ENCODE results near the gene CLSTN2. TPM values are rescaled to one million over a fixed set of nuclear protein-coding genes. Genes with fewer than 3 reads are reported as not detected.

CLSTN2 gene
- total RNA-seq, 1 experiment from 2014 or later = 0.68 TPM

DNA sequence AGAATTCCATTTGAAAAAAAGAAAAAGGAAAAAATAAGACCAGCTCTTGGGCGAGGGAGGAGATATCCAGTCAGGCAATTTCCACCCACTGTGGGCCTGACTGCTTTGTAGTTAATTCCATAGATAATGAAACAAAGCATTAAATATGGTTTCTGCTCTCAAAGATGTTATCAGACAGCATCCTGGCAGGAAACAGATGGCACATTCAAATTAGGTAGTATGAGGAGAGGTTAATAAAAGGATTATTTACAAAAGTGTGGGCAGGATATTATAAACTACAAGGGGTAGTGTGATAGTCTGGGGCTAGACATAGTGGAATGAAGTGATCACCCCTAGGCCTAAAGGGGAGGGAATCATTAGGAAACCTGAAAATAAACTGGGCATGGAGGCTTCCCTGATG is 193.2 kb downstream of the CLSTN2 start:
- H3K23me2 ChIP-seq (ENCODE audit: insufficient read length, low read depth, low read length, poor library complexity, severe bottlenecking) = no peaks in the 10 kb centered on the region
- H2BK15ac ChIP-seq (ENCODE audit: low read depth, low read length) = no peak overlapping the region
- no peaks in the 10 kb centered on the region for H3K9me3 ChIP-seq (ENCODE audit: control insufficient read depth, low read depth, low read length)
- peaks cover 13 to 14% of the 10 kb centered on the region in 2 experiments for H3K4me1 Mint-ChIP-seq
- H3T11ph ChIP-seq (ENCODE audit: low read length) = no peak overlapping the region
- no peak overlapping the region for H3K27ac ChIP-seq (ENCODE audit: insufficient read length, low read depth, low read length)
- TF ChIP-seq, protein P1, sequence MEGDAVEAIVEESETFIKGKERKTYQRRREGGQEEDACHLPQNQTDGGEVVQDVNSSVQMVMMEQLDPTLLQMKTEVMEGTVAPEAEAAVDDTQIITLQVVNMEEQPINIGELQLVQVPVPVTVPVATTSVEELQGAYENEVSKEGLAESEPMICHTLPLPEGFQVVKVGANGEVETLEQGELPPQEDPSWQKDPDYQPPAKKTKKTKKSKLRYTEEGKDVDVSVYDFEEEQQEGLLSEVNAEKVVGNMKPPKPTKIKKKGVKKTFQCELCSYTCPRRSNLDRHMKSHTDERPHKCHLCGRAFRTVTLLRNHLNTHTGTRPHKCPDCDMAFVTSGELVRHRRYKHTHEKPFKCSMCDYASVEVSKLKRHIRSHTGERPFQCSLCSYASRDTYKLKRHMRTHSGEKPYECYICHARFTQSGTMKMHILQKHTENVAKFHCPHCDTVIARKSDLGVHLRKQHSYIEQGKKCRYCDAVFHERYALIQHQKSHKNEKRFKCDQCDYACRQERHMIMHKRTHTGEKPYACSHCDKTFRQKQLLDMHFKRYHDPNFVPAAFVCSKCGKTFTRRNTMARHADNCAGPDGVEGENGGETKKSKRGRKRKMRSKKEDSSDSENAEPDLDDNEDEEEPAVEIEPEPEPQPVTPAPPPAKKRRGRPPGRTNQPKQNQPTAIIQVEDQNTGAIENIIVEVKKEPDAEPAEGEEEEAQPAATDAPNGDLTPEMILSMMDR (conservative IDR thresholded peaks at IDR 0.05) = no peak
- no peak overlapping the region for H2BK20ac ChIP-seq (ENCODE audit: low read depth, low read length, poor library complexity, severe bottlenecking)
- H3K14ac ChIP-seq (ENCODE audit: insufficient read depth, low read length) = no peak overlapping the region
- H3K56ac ChIP-seq (ENCODE audit: insufficient read length, low read depth, low read length) = no peak overlapping the region
- no peak overlapping the region for H2BK120ac ChIP-seq (ENCODE audit: low read depth, low read length, poor library complexity, severe bottlenecking)
- H4K20me1 ChIP-seq (ENCODE audit: control insufficient read depth, insufficient read depth, insufficient read length) = no peaks in the 10 kb centered on the region
- H2BK12ac ChIP-seq (ENCODE audit: insufficient read length, low read depth, low read length) = no peak overlapping the region
- H3K79me1 ChIP-seq (ENCODE audit: insufficient read depth, low read depth, low read length, poor library complexity, severe bottlenecking) = no peaks in the 10 kb centered on the region
- WGBS (ENCODE audit: extremely low coverage, insufficient read length, low lambda C conversion rate) = no CpG with 5 or more reads among the region's 1 CpG
- H3K4me2 ChIP-seq (ENCODE audit: insufficient read depth, insufficient read length, low read length) = no peak overlapping the region
- H3K9ac ChIP-seq (ENCODE audit: extremely low read depth, insufficient read length, low read length) = no peak overlapping the region
- no peak overlapping the region for H2BK5ac ChIP-seq (ENCODE audit: insufficient read length, low read length)
- no peaks in the 10 kb centered on the region for H3K4me1 ChIP-seq (ENCODE audit: insufficient read depth, low read length)
- H3K4me3 Mint-ChIP-seq = no peak overlapping the region
- H3K23ac ChIP-seq (ENCODE audit: insufficient read length, low read depth, low read length) = no peak overlapping the region
- H3K18ac ChIP-seq (ENCODE audit: insufficient read length, low read depth, low read length) = no peak overlapping the region
- H3K79me2 ChIP-seq (ENCODE audit: insufficient read depth, low read length) = no peaks in the 10 kb centered on the region
- H3K9me3 Mint-ChIP-seq = no peaks in the 10 kb centered on the region
- peaks cover 4% of the 10 kb centered on the region; the same call in 1 of the 2 replicates for H3K27me3 Mint-ChIP-seq (ENCODE audit: low read depth)
- H2AK5ac ChIP-seq (ENCODE audit: insufficient read length, low read length) = no peak overlapping the region
- no peak for DNase-seq
- no peak overlapping the region for H4K91ac ChIP-seq (ENCODE audit: insufficient read length, low read depth, low read length)
- H3K27me3 ChIP-seq (ENCODE audit: insufficient read depth, low read length) = no peaks in the 10 kb centered on the region
- H4K5ac ChIP-seq (ENCODE audit: insufficient read length, low read depth, low read length) = no peak overlapping the region
- H3K36me3 Mint-ChIP-seq (ENCODE audit: insufficient read depth in 1 of 3, low read depth in 3 of 3) = no peaks in the 10 kb centered on the region
- no peak overlapping the region for H4K8ac ChIP-seq (replicated peaks; ENCODE audit: insufficient read length, low read depth, low read length)
- H3K27ac Mint-ChIP-seq = peak overlapping the region in 1 of 3 experiments; percentile 61; a peak in 1 of 7 replicates
- H3K4ac ChIP-seq (ENCODE audit: low read depth, low read length) = no peak overlapping the region
- H2AFZ ChIP-seq (ENCODE audit: low read length) = no peak overlapping the region

Measured in H9 (cell line).